EL (cell line): Measurements from ENCODE around the gene CD200R1L.

ENCODE experiments used
- DNase-seq: peaks from one replicate; pipeline ENCODE4 v3.0.0-alpha.2; 2016

Gene CD200R1L

GRCh38 chr3:112817797-112818196 lies 28.9 kb downstream of the CD200R1L start:
- DNase-seq: no peak

DNA sequence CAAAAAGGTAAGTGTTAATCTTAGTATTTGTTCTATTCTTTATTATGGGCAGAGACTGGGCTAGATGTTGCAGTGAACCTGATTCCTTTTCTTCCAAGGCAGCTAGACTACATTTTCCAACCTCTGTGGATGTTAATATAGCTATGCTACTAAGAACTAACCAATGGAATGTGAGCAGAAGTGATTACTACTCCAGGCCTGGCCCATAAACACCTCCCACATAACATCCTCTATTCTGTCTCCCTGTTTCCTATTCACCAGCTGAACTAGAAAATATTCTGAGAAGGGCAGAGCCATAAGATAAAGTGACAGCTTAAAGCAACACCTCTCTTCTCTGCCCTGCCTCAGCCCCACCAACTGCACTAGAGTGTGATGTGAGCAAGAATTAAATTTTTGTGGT lies 29.4 kb downstream of the CD200R1L start:
- DNase-seq: no peak

DNA sequence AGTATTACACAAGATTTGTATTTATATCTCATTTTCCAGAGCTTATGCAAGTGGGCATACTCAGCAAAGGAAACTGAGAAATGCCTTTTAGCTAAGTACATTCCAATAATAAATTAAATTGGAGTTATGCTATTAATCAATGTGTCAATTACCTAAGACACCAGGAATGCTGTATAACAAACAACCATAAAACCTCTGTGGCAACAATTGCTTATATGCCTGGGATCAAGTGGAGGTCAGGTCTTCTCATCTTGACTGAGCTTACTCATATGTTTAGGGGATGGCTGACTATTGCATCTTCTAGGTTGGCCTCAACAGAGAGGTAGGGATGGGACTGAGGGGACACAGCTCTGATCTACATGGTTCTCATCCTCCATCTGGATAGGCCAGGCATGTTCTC lies 30.7 kb downstream of the CD200R1L start:
- peak; percentile 28 for DNase-seq

DNA sequence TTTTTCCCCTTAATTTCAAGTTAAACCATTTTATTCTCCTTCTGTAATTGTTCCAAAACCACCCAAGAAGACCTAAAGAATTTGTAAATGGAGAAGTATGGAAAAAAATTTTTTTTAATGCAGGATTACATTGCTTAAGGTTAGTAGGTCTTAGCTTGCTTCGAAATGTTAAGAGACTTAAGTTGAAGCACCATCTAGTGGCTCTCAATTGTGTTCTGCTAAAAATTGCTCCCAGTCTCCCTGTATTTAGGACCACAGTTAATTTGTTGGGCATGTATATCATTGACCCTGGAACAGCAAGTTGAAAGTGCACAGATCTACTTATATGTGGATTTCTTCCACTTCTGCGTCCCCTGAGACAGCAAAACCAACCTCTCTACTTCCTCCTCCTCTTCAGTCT lies 32.4 kb downstream of the CD200R1L start:
- DNase-seq: peak; percentile 57

GRCh38 chr3:112813723-112814171 lies 32.9 kb downstream of the CD200R1L start:
- DNase-seq: peak; percentile 13

DNA sequence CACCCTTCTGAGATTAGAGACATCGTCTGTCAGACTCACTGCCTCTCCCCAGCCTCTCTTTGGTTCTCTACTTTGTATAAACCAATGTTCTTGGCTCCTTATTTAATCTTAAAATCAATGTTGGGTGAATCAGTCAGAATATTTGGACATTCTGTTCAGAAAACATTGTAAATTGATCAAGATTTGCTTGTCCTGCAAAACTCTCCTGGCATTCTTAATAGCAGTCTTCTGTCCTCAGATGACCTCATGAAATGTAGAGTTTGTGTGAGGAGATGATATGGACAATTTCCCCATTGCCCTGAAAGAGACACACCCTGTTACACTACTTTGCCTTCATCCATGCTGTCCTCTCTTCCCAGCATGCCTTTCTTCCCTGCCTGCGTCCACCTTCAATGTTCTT lies 33.6 kb downstream of the CD200R1L start:
- DNase-seq: no peak

- no peak for DNase-seq
Observed at GRCh38 chr3:112811917-112812660, 34.6 kb downstream of the CD200R1L start.

DNA sequence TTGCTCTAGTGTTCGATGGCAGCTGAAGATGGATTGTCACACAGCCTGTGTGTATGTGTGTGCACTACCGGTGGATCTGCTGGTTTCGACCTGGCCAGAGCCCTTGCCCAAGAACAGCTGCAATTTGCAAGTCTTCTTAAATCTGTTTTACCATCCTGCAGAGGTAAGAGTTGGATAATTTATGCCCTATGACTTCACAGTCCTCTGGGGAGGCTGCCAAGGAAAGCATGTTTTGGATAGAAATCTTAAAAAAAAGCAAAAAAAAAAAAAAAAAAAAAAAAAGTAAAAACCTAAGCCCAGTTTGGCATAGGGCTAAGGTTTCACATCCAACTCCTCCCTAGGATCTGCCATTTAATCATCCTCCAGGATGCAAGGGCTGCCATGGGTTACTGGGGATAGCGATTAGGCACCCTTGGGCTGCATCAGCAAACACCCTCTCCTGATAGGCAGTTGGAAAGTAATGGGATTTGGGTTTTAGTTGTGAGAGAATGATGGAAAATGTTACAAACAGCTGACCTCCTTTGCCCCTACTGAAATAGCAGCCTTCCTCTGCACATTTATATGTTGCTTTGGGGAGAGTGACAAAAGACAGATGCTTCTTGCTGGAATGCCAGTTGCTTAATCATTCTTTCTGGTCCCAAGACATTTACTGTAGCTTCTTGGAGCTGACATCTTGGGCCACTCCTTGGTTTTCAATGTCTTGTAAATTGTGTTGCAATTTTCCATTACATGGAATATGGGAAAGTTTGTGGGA lies 35.4 kb downstream of the CD200R1L start:
- peak; percentile 58 for DNase-seq

- DNase-seq: no peak
Observed at GRCh38 chr3:112810561-112810960, 36.1 kb downstream of the CD200R1L start.

DNA sequence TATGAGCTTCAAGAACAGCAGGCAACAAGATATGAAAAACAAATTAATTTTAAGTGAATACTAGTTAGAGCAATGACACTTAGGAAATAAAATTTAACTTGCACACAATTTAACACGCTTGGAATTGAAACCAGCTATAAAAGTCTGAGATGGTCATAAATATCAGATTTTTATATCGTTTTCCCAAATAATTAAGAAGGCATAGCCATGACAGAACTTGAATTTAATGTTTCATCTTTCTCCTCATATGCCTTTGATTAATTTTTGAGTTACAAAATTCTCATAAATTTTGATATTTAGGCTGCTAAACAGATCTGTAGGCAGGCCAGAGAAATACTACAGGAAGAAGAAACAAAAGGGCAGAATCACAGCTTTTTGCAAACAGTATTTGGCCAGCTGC lies 38.5 kb downstream of the CD200R1L start:
- DNase-seq: no peak

- no peak for DNase-seq
Observed at GRCh38 chr3:112807685-112808084, 39.0 kb downstream of the CD200R1L start.

GRCh38 chr3:112806903-112807302 lies 39.8 kb downstream of the CD200R1L start:
- DNase-seq: no peak

GRCh38 chr3:112805126-112805525 lies 41.5 kb downstream of the CD200R1L start:
- no peak for DNase-seq

GRCh38 chr3:112804021-112804420 lies 42.6 kb downstream of the CD200R1L start:
- no peak for DNase-seq

DNA sequence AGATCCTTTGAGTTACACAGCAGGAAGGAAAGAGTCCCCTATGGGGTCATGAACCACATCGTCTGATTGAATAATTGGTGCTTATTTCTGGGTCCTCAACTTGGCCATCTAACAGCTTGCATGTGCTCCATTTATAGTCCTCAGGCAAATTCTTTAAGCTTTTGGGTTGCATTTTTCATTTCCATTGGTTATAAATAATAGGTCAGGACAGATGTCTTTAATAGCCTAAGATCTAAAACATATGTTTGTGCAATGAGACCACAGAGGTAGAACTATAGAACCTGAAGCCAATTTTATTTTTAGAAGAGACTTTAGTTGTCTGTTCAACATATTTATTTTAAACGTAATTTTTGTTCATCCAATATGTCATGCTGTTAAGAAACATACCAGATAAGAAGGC lies 43.2 kb downstream of the CD200R1L start:
- DNase-seq: no peak

- no peak for DNase-seq
Observed at GRCh38 chr3:112802338-112802737, 44.3 kb downstream of the CD200R1L start.

DNA sequence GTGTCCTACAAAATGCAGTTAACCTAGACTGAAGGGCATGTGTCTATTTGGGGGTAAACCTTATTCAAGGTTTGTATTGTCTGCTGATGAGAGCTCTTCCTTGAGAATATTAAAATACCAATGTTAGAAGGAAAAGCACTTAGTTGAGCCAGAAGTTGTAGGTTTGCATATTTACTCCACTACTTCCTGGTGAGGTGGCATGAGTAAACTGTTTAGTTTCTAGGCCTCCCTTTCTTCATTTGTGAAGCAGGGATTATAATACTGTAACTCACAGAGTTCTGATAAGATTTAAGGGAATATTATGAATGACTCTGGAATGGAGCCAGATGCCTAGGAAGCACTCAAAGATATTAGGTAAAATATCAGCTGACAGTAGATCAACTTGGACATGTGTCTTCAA lies 46.7 kb downstream of the CD200R1L start:
- DNase-seq: no peak

DNA sequence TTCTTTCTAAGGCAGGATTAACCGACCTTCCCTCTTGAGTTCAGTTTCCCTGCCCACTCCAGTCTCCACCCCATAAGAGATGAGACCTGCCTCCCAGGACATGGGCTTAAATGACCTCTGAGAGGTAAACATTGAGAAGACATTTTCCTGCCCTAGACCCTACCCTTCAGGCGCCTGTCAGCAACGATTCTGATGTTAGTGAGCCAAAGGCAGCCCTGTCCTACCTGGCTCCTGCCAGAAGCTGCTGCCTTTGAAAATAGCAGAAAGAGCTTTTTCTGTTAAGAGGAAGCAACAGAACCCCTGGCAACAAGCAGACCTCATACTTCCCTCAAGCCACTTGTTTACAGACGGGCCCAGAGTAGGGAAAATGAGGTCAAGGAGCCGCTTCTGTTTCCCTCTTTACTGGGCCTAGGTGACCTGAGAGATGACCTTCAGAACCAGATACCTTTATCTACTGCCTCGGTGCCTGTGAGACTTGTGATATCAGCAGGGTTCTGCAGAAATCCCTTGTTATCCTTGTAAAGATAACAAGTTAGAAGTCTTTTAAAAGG lies 52.0 kb downstream of the CD200R1L start:
- no peak for DNase-seq

DNA sequence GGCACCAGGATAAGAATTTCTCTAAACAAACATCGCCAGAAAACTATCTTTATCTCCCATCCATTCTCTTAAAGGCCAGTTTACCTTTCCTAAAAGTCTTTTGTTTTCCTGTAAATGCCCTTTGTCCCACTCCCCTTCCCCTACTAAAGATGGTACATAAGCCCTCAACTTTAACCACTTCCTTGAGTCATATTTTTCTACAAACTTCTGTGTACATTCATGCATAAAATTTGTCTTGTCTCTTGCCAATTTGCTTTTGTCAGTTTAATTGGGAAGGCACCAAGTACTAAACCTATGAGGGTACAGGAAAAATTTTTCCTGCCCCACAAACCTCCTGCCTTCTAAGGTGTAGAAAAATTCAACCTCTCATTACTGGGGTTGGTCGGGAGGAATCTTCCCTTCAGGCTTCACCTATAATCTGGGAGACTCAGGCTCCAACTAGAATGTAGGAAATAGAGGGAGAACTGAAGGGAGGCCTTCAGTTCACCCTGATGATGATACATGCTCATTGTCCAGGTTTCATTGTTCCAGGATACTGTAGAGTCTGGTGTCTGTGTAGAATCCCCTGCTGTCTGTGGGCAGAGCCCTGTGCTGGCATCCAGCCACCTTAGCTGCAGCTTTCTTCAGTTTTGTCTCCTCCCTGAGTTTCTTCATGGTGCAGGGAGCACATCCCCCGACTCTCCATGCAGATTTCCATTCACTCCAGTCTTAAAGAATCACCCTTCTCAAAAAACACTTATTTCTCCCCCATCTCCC lies 53.2 kb downstream of the CD200R1L start:
- no peak for DNase-seq

DNA sequence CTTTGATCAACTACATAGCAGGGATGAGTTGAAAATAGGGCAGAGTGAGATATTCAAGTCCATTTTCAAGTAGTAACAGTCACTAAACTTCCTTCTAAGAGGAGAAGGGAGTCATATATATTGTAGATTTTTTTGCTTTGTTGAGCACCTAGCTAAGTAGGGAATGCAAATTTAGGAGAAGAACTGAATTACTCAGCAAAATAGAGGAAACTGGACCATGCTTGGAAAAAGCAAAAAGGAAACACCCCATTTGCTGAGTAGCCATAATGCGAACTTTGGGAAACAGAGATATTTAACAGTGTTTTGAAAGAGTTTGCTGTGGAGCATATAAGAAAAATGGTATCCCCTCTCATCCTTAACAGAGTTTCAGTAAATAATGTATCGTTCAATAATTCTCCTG lies 54.9 kb downstream of the CD200R1L start:
- DNase-seq: no peak

GRCh38 chr3:112789787-112790186 lies 56.9 kb downstream of the CD200R1L start:
- DNase-seq: no peak

- DNase-seq: no peak
Observed at GRCh38 chr3:112786881-112787579, 59.6 kb downstream of the CD200R1L start.
